ENCODE measurements around the gene ANAPC15. TPM values are rescaled to one million over a fixed set of nuclear protein-coding genes. Genes with fewer than 3 reads are reported as not detected.

ANAPC15 gene
- total RNA-seq, 1 experiment from 2014 or later: 65.6 TPM

DNA sequence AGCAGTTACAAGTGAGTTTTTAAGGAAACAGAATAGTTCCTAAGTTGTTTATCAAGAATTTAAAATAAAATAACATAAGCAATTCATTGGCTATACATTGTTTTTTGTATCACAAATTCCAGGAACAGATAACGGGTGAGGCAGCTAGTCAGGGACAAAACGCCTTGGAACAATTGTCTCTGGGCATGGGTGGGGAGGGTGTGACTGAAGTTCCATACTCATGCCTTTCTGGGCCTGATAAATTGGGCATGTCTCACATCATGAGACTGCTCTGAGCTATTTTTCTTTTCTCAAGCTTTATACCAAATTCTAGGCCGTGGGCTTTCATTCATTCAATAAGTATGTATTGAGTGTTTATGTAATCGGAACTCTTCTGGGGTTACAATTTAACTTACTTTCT lies 44.6 kb upstream of the ANAPC15 start:
- RAD21 ChIA-PET (ENCODE audit: low non-redundant PET in 1 of 2, low total read pairs in 2 of 2, uncharacterized antibody in 2 of 2, unreplicated experiment in 2 of 2): no interaction called here
- TF ChIP-seq FOSL1 (IDR thresholded peaks at IDR 0.05; ENCODE audit: low read depth) (no peak), ZFX (IDR thresholded peaks at IDR 0.05) (no peak), EGR1 (IDR thresholded peaks at IDR 0.05; ENCODE audit: low read depth) (no peak), POLR2AphosphoS5 (IDR thresholded peaks at IDR 0.05; ENCODE audit: low read depth, low read length) (no peak), POLR2A (IDR thresholded peaks at IDR 0.05; ENCODE audit: borderline replicate concordance, extremely low read depth, insufficient read depth, insufficient read length) (no peak), RAD21 (IDR thresholded peaks at IDR 0.05; ENCODE audit: low read depth) (no peak), EZH2phosphoT487 (IDR thresholded peaks at IDR 0.05; ENCODE audit: borderline replicate concordance) (no peak), SRF (IDR thresholded peaks at IDR 0.05; ENCODE audit: low read depth) (no peak), EZH2 (IDR thresholded peaks at IDR 0.05) (no peak), SIN3A (IDR thresholded peaks at IDR 0.05; ENCODE audit: low read depth) (no peak), YY1 (IDR thresholded peaks at IDR 0.05; ENCODE audit: extremely low read depth, insufficient replicate concordance, low read depth, low read length) (no peak), ZNF274 (IDR thresholded peaks at IDR 0.05; ENCODE audit: low read depth, low read length) (no peak), CBX3 (IDR thresholded peaks at IDR 0.05; ENCODE audit: low read depth) (no peak)
- TF ChIP-seq, protein P1, sequence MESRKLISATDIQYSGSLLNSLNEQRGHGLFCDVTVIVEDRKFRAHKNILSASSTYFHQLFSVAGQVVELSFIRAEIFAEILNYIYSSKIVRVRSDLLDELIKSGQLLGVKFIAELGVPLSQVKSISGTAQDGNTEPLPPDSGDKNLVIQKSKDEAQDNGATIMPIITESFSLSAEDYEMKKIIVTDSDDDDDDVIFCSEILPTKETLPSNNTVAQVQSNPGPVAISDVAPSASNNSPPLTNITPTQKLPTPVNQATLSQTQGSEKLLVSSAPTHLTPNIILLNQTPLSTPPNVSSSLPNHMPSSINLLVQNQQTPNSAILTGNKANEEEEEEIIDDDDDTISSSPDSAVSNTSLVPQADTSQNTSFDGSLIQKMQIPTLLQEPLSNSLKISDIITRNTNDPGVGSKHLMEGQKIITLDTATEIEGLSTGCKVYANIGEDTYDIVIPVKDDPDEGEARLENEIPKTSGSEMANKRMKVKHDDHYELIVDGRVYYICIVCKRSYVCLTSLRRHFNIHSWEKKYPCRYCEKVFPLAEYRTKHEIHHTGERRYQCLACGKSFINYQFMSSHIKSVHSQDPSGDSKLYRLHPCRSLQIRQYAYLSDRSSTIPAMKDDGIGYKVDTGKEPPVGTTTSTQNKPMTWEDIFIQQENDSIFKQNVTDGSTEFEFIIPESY (IDR thresholded peaks at IDR 0.05; ENCODE audit: extremely low read depth, insufficient replicate concordance, low read length): no peak
- TF ChIP-seq, protein P2, sequence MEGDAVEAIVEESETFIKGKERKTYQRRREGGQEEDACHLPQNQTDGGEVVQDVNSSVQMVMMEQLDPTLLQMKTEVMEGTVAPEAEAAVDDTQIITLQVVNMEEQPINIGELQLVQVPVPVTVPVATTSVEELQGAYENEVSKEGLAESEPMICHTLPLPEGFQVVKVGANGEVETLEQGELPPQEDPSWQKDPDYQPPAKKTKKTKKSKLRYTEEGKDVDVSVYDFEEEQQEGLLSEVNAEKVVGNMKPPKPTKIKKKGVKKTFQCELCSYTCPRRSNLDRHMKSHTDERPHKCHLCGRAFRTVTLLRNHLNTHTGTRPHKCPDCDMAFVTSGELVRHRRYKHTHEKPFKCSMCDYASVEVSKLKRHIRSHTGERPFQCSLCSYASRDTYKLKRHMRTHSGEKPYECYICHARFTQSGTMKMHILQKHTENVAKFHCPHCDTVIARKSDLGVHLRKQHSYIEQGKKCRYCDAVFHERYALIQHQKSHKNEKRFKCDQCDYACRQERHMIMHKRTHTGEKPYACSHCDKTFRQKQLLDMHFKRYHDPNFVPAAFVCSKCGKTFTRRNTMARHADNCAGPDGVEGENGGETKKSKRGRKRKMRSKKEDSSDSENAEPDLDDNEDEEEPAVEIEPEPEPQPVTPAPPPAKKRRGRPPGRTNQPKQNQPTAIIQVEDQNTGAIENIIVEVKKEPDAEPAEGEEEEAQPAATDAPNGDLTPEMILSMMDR (IDR thresholded peaks at IDR 0.05 in 2 of 3, conservative IDR thresholded peaks at IDR 0.05 in 1 of 3; ENCODE audit: borderline replicate concordance in 1 of 3, insufficient read depth in 1 of 3, low read depth in 2 of 3, low read length in 2 of 3): no peak
- no peaks in the 10 kb centered on the region for H3K79me2 ChIP-seq (ENCODE audit: insufficient read depth, low read length)
- no peak overlapping the region for H3K9ac ChIP-seq (ENCODE audit: low read length)
- no peaks in the 10 kb centered on the region for H3K4me1 ChIP-seq (ENCODE audit: control insufficient read depth in 1 of 2, insufficient read depth in 2 of 2, low read length in 2 of 2)
- no peaks in the 10 kb centered on the region for H3K36me3 ChIP-seq (ENCODE audit: control insufficient read depth in 1 of 2, insufficient read depth in 2 of 2, low read length in 2 of 2)
- H3K27me3 ChIP-seq (ENCODE audit: insufficient read depth, low read length): no peaks in the 10 kb centered on the region; the same call in 1 of the 2 replicates
- ATAC-seq: no peak
- H3K4me2 ChIP-seq (ENCODE audit: low read length): no peak overlapping the region
- H3K27ac ChIP-seq (ENCODE audit: low read depth, low read length): no peak overlapping the region
- intact Hi-C loops (cut with micrococcal nuclease): no loop called here
- DNase-seq (ENCODE audit: low read depth, low spot score): no peak
- H3K9me2 ChIP-seq (ENCODE audit: insufficient read depth): no peaks in the 10 kb centered on the region
- no TSS peak for BruUV-seq (replicated peaks)
- H2AFZ ChIP-seq (ENCODE audit: low read depth, low read length, poor library complexity, severe bottlenecking): no peak overlapping the region
- H4K20me1 ChIP-seq (ENCODE audit: insufficient read depth): no peaks in the 10 kb centered on the region
- CTCF ChIA-PET: interaction anchor here (1.3 kb wide), 1 partner anchor 13 kb away, joined by 6 read pairs; no protein-coding TSS in a partner anchor
- POLR2A ChIA-PET: no interaction called here
- H3K9me3 ChIP-seq (ENCODE audit: control insufficient read depth in 1 of 2, insufficient read depth in 1 of 2, low read depth in 1 of 2, low read length in 2 of 2): no peaks in the 10 kb centered on the region
- H3K4me3 ChIP-seq (replicated peaks in 1 of 2; ENCODE audit: low read depth in 1 of 2, low read length in 2 of 2): no peak overlapping the region

Data from HCT116 (cell line).